Testis (tissue), 2 donors: ENCODE data around the gene CYP4F3.

Experiments
- POLR2A ChIP-seq: fragments of 450-650 bp; IDR thresholded peaks from one replicate; pipeline ENCODE4 v1.6.1; 2017; ENCODE audit warnings: antibody characterized with exemption, mild to moderate bottlenecking, moderate library complexity
- TF ChIP-seq, protein P1 (sequence below), 3 experiments: fragments of 450-650 bp in 2 of 3; fragments of 200-600 bp in 1 of 3; sonication (generic) in 1 of 3; IDR thresholded peaks; one replicate each; pipeline ENCODE4 v1.5.1; 2016 to 2019; ENCODE audit warnings: antibody characterized with exemption in 3 of 3, mild to moderate bottlenecking in 2 of 3, moderate library complexity in 1 of 3

DNA sequence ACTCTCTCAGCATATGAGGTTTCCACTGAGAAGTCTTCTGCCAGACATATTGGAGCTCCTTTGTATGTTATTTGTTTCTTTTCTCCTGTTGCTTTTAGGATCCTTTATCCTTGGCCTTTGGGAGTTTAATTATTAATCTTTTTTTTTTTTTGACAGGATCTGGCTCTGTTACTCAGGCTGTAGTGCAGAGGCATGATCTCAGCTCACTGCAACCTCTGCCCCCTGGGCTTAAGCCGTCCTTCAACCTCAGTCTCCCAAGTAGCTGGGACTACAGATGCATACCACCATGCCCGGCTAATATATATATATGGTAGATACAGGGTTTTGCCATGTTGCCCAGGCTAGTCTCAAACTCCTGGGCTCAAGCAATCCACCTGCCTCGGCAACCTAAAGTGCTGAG lies 6.6 kb upstream of the CYP4F3 start:
- no peak for TF ChIP-seq POLR2A
- TF ChIP-seq, protein P1, sequence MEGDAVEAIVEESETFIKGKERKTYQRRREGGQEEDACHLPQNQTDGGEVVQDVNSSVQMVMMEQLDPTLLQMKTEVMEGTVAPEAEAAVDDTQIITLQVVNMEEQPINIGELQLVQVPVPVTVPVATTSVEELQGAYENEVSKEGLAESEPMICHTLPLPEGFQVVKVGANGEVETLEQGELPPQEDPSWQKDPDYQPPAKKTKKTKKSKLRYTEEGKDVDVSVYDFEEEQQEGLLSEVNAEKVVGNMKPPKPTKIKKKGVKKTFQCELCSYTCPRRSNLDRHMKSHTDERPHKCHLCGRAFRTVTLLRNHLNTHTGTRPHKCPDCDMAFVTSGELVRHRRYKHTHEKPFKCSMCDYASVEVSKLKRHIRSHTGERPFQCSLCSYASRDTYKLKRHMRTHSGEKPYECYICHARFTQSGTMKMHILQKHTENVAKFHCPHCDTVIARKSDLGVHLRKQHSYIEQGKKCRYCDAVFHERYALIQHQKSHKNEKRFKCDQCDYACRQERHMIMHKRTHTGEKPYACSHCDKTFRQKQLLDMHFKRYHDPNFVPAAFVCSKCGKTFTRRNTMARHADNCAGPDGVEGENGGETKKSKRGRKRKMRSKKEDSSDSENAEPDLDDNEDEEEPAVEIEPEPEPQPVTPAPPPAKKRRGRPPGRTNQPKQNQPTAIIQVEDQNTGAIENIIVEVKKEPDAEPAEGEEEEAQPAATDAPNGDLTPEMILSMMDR (IDR thresholded peaks at IDR 0.05) = no peak
